Choroid plexus epithelial cell (primary cell): ENCODE measurements around the gene PPL.

Source experiments
- DNase-seq: peaks from one replicate; pipeline ENCODE4 v3.0.0-alpha.2; 2010; ENCODE audit warnings: low read depth
- H3K4me3 ChIP-seq: 2 replicates; pipeline ENCODE4 v1.5.1; 2011; ENCODE audit warnings: low read depth, mild to moderate bottlenecking, control low read depth, low read length, moderate library complexity
- TF ChIP-seq, protein P1 (sequence below): conservative IDR thresholded peaks from 2 replicates; pipeline ENCODE4 v1.5.1; 2011; ENCODE audit warnings: low read depth, mild to moderate bottlenecking, control low read depth, inconsistent platforms, low read length, moderate library complexity

PPL gene

DNA sequence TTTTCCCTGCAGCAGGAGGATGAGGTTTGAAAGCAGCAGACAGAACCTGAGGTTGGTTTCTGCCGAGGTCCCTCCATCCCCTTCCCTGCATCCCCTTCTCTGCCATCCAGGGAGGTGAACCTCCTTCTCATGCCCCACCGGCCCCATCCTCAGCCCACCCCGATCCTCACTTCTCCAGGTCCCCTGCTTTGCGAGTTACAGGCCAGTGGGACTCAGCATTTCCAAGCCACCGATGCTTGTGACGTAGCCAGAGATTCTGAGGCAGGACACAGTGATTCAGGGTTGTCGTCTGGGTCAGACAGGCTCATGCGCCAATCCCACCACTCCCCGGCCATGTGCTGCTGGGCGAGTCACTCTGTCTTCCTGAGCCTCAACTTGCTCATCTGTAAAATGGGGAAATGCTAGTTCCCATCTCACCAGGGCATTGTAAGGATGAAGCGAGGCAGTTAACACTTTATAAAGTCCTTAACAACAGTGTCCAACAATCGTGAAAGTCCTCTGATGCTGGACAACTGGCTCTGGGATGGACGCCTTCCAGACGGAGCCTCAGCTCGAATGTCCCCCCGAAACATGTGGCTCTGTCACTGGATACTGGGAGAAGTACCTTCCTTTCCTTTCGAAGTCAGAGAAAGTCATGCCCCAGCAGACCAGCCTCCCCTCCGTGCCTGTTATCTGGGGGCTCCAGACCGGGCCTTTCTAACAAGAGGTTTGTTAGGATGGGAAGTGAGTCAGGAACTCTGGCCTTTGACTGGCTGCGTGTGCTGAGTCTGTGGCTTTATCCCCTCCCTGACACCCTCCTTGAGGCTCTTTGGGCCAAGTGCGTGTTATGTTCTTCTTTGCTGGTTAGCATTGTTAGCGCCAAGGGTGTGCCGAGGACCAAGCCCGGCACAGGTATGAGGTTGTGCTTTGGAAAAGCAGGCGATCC lies 43.0 kb upstream of the PPL start:
- DNase-seq, result no peak
- TF ChIP-seq, protein P1, sequence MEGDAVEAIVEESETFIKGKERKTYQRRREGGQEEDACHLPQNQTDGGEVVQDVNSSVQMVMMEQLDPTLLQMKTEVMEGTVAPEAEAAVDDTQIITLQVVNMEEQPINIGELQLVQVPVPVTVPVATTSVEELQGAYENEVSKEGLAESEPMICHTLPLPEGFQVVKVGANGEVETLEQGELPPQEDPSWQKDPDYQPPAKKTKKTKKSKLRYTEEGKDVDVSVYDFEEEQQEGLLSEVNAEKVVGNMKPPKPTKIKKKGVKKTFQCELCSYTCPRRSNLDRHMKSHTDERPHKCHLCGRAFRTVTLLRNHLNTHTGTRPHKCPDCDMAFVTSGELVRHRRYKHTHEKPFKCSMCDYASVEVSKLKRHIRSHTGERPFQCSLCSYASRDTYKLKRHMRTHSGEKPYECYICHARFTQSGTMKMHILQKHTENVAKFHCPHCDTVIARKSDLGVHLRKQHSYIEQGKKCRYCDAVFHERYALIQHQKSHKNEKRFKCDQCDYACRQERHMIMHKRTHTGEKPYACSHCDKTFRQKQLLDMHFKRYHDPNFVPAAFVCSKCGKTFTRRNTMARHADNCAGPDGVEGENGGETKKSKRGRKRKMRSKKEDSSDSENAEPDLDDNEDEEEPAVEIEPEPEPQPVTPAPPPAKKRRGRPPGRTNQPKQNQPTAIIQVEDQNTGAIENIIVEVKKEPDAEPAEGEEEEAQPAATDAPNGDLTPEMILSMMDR, result no peak
- no peak overlapping the region for H3K4me3 ChIP-seq

- DNase-seq, result no peak
- H3K4me3 ChIP-seq, result no peak overlapping the region
- TF ChIP-seq, protein P1, result no peak
These were observed 42.2 kb upstream of the PPL start for GRCh38 chr16:4979164-4979563.

DNA sequence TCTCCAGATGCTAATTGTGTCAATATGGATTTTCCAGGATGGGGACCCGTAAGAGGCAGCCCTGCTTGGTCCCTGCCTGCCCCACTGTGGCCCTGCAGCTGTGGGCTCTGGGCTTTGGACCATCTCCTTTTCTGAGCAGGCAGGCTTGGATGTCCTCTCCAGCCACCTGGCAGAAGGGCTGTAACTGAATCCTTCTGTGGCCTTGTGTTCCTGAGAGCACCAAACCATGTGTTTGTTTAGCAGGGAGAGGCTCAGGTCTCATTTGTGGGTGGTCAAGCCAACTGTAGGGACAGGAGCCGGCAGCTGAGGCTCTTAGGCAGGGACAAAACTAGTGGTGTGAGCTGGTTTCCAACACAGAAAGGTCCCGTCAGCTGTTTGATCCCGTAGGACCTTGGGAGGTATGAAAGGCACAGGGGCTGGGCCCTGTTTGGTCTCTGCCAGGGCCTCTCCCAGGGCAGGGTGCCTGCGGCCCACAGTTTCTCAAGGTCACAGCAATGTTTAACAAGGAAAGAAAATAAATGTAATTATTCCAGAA lies 39.7 kb upstream of the PPL start:
- TF ChIP-seq, protein P1, result no peak
- DNase-seq, result no peak
- no peak overlapping the region for H3K4me3 ChIP-seq

- DNase-seq, result no peak
- TF ChIP-seq, protein P1, result no peak
- no peak overlapping the region for H3K4me3 ChIP-seq
These were observed 39.1 kb upstream of the PPL start for GRCh38 chr16:4976079-4976478.

- TF ChIP-seq, protein P1, result no peak
- H3K4me3 ChIP-seq, result no peak overlapping the region
- DNase-seq, result no peak
These were observed 36.1 kb upstream of the PPL start for GRCh38 chr16:4972938-4973587.

- TF ChIP-seq, protein P1, result no peak
- no peak overlapping the region for H3K4me3 ChIP-seq
- DNase-seq, result no peak
These were observed 33.1 kb upstream of the PPL start for GRCh38 chr16:4970010-4970409.
